ENCODE data around the gene WDR6. TPM values are rescaled to one million over a fixed set of nuclear protein-coding genes. Genes with fewer than 3 reads are reported as not detected.

WDR6 gene
- total RNA-seq, 1 donor from 2014 or later = 409 TPM

- no peaks in the 10 kb centered on the region for H3K27me3 Mint-ChIP-seq (ENCODE audit: low read depth)
- peaks cover 25% of the 10 kb centered on the region for H3K4me1 Mint-ChIP-seq
- DNase-seq (ENCODE audit: low spot score in 2 of 2, unreplicated experiment in 2 of 2) = no peak
- H3K9me3 Mint-ChIP-seq = no peaks in the 10 kb centered on the region
- H3K36me3 Mint-ChIP-seq = peaks cover 4% of the 10 kb centered on the region
- peak overlapping the region; percentile 90 for H3K4me3 Mint-ChIP-seq
- no peak for TF ChIP-seq CTCF (IDR thresholded peaks at IDR 0.05; ENCODE audit: unreplicated experiment)
- peak overlapping the region; percentile 99 for H3K27ac Mint-ChIP-seq
These were observed 17.9 kb upstream of the WDR6 start for GRCh38 chr3:48989126-48989795.

- Mint-ChIP-seq H3K4me1 (peaks cover 25% of the 10 kb centered on the region), H3K27me3 (ENCODE audit: low read depth) (no peaks in the 10 kb centered on the region)
These were observed 17.2 kb upstream of the WDR6 start, which contains the start of gene P4HTM for GRCh38 chr3:48989796-48990635. TSS of gene P4HTM (plus strand) at chr3:48990241. CDS start at chr3:48990257, 16 bp downstream.

GRCh38 chr3:48990636-48991469 is 16.3 kb upstream of the WDR6 start:
- no peaks in the 10 kb centered on the region for H3K9me3 Mint-ChIP-seq
- H3K4me3 Mint-ChIP-seq = peak overlapping the region; percentile 86
- H3K36me3 Mint-ChIP-seq = peaks cover 4% of the 10 kb centered on the region
- H3K4me1 Mint-ChIP-seq = peaks cover 25% of the 10 kb centered on the region
- DNase-seq (ENCODE audit: low spot score in 2 of 2, unreplicated experiment in 2 of 2) = no peak
- no peak for TF ChIP-seq CTCF (IDR thresholded peaks at IDR 0.05; ENCODE audit: unreplicated experiment)
- H3K27me3 Mint-ChIP-seq (ENCODE audit: low read depth) = no peaks in the 10 kb centered on the region
- peak overlapping the region; percentile 93 for H3K27ac Mint-ChIP-seq

More at GRCh38 chr3:48989796-48990635, 17.2 kb upstream of the WDR6 start, which contains the start of gene P4HTM:
- no peak for TF ChIP-seq CTCF (IDR thresholded peaks at IDR 0.05; ENCODE audit: unreplicated experiment)
- Mint-ChIP-seq H3K27ac (peak within 1 kb of the TSS; percentile 99), H3K4me3 (peak within 1 kb of the TSS; percentile 90), H3K36me3 (peaks cover 4% of the 10 kb centered on the region), H3K9me3 (no peaks in the 10 kb centered on the region)
- DNase-seq (ENCODE audit: low spot score in 2 of 2, unreplicated experiment in 2 of 2) = peak; percentile 81 to 88

- H3K4me3 Mint-ChIP-seq = peak overlapping the region; percentile 86
- H3K36me3 Mint-ChIP-seq = peaks cover 4% of the 10 kb centered on the region
- no peak for TF ChIP-seq CTCF (IDR thresholded peaks at IDR 0.05; ENCODE audit: unreplicated experiment)
- peak overlapping the region; percentile 30 for H3K27ac Mint-ChIP-seq
- H3K4me1 Mint-ChIP-seq = peaks cover 25% of the 10 kb centered on the region
- H3K27me3 Mint-ChIP-seq (ENCODE audit: low read depth) = no peaks in the 10 kb centered on the region
- no peak for DNase-seq (ENCODE audit: low spot score in 2 of 2, unreplicated experiment in 2 of 2)
- no peaks in the 10 kb centered on the region for H3K9me3 Mint-ChIP-seq
These were observed 15.2 kb upstream of the WDR6 start for GRCh38 chr3:48991851-48992545.

- no peak for TF ChIP-seq CTCF (IDR thresholded peaks at IDR 0.05; ENCODE audit: unreplicated experiment)
- Mint-ChIP-seq H3K9me3 (no peaks in the 10 kb centered on the region), H3K4me3 (no peak overlapping the region), H3K36me3 (peaks cover 4% of the 10 kb centered on the region), H3K4me1 (peaks cover 22% of the 10 kb centered on the region), H3K27ac (no peak overlapping the region), H3K27me3 (ENCODE audit: low read depth) (no peaks in the 10 kb centered on the region)
- no peak for DNase-seq (ENCODE audit: low spot score in 2 of 2, unreplicated experiment in 2 of 2)
These were observed 13.4 kb upstream of the WDR6 start for GRCh38 chr3:48993834-48994233.
